WERI-Rb-1 (cell line): Measurements from ENCODE around the gene GMDS.
A peak's percentile ranks its signal among the peaks of the same experiment; 100 is the strongest.

Experiments used
- DNase-seq: peaks from one replicate; pipeline ENCODE4 v3.0.0-alpha.2; 2020
- H3K27ac ChIP-seq: fragments of 250-450 bp; sonication (Bioruptor Pico); 2 replicates; pipeline ENCODE4 v1.5.1; 2020; ENCODE audit warnings: mild to moderate bottlenecking, moderate library complexity
- H3K27me3 ChIP-seq: fragments of 250-450 bp; sonication (Bioruptor Pico); 2 replicates; pipeline ENCODE4 v1.5.1; 2021; ENCODE audit warnings: mild to moderate bottlenecking, low read depth, moderate library complexity; ENCODE audit not compliant: insufficient read depth, severe bottlenecking
- H3K36me3 ChIP-seq: fragments of 250-450 bp; sonication (Bioruptor Pico); 2 replicates; pipeline ENCODE4 v1.5.1; 2020; ENCODE audit warnings: mild to moderate bottlenecking, moderate library complexity
- H3K4me3 ChIP-seq: 2 replicates; pipeline ENCODE4 v1.5.1; 2011; ENCODE audit warnings: low read depth, mild to moderate bottlenecking, control low read depth, low read length
- H3K9me3 ChIP-seq: fragments of 250-450 bp; sonication (Bioruptor Pico); 2 replicates; pipeline ENCODE4 v1.5.1; 2021; ENCODE audit warnings: mild to moderate bottlenecking, moderate library complexity; ENCODE audit not compliant: severe bottlenecking
- CTCF ChIP-seq: IDR thresholded peaks from 2 replicates; pipeline ENCODE4 v1.5.1; 2011; ENCODE audit warnings: low read depth, mild to moderate bottlenecking, control low read depth, inconsistent platforms, low read length

The GMDS gene

GRCh38 chr6:2197984-2198383 is 47.4 kb downstream of the GMDS start:
- H3K9me3 ChIP-seq: no peaks in the 10 kb centered on the region
- DNase-seq: no peak
- no peaks in the 10 kb centered on the region for H3K27me3 ChIP-seq
- H3K4me3 ChIP-seq: no peak overlapping the region
- H3K27ac ChIP-seq: no peak overlapping the region
- no peaks in the 10 kb centered on the region for H3K36me3 ChIP-seq
- no peak for TF ChIP-seq CTCF

GRCh38 chr6:2197177-2197671 is 48.2 kb downstream of the GMDS start:
- H3K36me3 ChIP-seq: no peaks in the 10 kb centered on the region

GRCh38 chr6:2196079-2196679 is 49.2 kb downstream of the GMDS start:
- H3K4me3 ChIP-seq: no peak overlapping the region
- H3K27ac ChIP-seq: no peak overlapping the region
- peak; percentile 50 for DNase-seq
- no peaks in the 10 kb centered on the region for H3K27me3 ChIP-seq
- H3K9me3 ChIP-seq: no peaks in the 10 kb centered on the region
- no peaks in the 10 kb centered on the region for H3K36me3 ChIP-seq
- peak; percentile 68 for TF ChIP-seq CTCF

More at GRCh38 chr6:2197177-2197671, 48.2 kb downstream of the GMDS start:
- DNase-seq: no peak
- H3K27ac ChIP-seq: no peak overlapping the region
- no peak overlapping the region for H3K4me3 ChIP-seq
- no peaks in the 10 kb centered on the region for H3K9me3 ChIP-seq
- H3K27me3 ChIP-seq: no peaks in the 10 kb centered on the region
- no peak for TF ChIP-seq CTCF

GRCh38 chr6:2194643-2195042 is 50.8 kb downstream of the GMDS start:
- no peaks in the 10 kb centered on the region for H3K27me3 ChIP-seq
- no peaks in the 10 kb centered on the region for H3K9me3 ChIP-seq
- no peak for TF ChIP-seq CTCF
- H3K36me3 ChIP-seq: no peaks in the 10 kb centered on the region
- DNase-seq: no peak
- H3K27ac ChIP-seq: no peak overlapping the region
- H3K4me3 ChIP-seq: no peak overlapping the region

GRCh38 chr6:2193931-2194330 is 51.5 kb downstream of the GMDS start:
- H3K9me3 ChIP-seq: no peaks in the 10 kb centered on the region
- no peak overlapping the region for H3K4me3 ChIP-seq
- DNase-seq: no peak
- no peak overlapping the region for H3K27ac ChIP-seq
- TF ChIP-seq CTCF: no peak
- no peaks in the 10 kb centered on the region for H3K27me3 ChIP-seq
- H3K36me3 ChIP-seq: no peaks in the 10 kb centered on the region

GRCh38 chr6:2192976-2193375 is 52.4 kb downstream of the GMDS start:
- TF ChIP-seq CTCF: no peak
- H3K9me3 ChIP-seq: no peaks in the 10 kb centered on the region
- H3K4me3 ChIP-seq: no peak overlapping the region
- no peaks in the 10 kb centered on the region for H3K36me3 ChIP-seq
- no peak overlapping the region for H3K27ac ChIP-seq
- no peak for DNase-seq
- H3K27me3 ChIP-seq: no peaks in the 10 kb centered on the region
